AG04450 (cell line): ENCODE data around the gene SF3A1. TPM values are rescaled to one million over a fixed set of nuclear protein-coding genes. Genes with fewer than 3 reads are reported as not detected.

ENCODE experiments used
- CTCF ChIA-PET: fragments of 300-600, 350-600 bp; formaldehyde crosslinking; extraction: SDS; loops from one replicate; lab custom pipeline; 2022; ENCODE audit warnings: antibody characterized with exemption, inconsistent platforms; lab: Charles Lee
- POLR2A ChIA-PET: fragments of 350-600 bp; formaldehyde crosslinking; extraction: SDS; loops from one replicate; lab custom pipeline; 2021; ENCODE audit warnings: antibody characterized with exemption, inconsistent platforms; lab: Yijun Ruan, JAX
- DNase-seq: peaks from one replicate; pipeline ENCODE4 v3.0.0-alpha.2; 2011; ENCODE audit warnings: low read depth, low spot score
- H3K27ac ChIP-seq: one replicate; pipeline ENCODE4 v1.5.1; 2012; ENCODE audit warnings: low read depth, low read length, control low read depth
- H3K27me3 ChIP-seq: one replicate; pipeline ENCODE4 v1.6.0; 2012; ENCODE audit warnings: low read length; ENCODE audit not compliant: control insufficient read depth, insufficient read depth
- H3K4me3 ChIP-seq: 2 replicates; pipeline ENCODE4 v1.5.1; 2011; ENCODE audit warnings: mild to moderate bottlenecking, low read depth, low read length, control low read depth
- H3K9me3 ChIP-seq: 2 replicates; pipeline ENCODE4 v1.5.1; 2012; ENCODE audit warnings: low read length; ENCODE audit not compliant: control insufficient read depth, insufficient read depth
- CTCF ChIP-seq: IDR thresholded peaks from 2 replicates; pipeline ENCODE4 v1.5.1; 2011; ENCODE audit warnings: low read depth, low read length, control low read depth, inconsistent platforms
- polyA plus RNA-seq: library from polyadenylated mRNA; depleted of rRNA; stranded (reverse); fragments of >200 nt; gene quantifications from 2 replicates; pipeline ENCODE4 v1.2.3, GENCODE V29; 2011

Gene SF3A1
- polyA plus RNA-seq, 1 experiment = 53.1 TPM

- Histone ChIP-seq H3K27ac (no peak overlapping the region), H3K27me3 (no peaks in the 10 kb centered on the region), H3K4me3 (no peak overlapping the region), H3K9me3 (no peaks in the 10 kb centered on the region)
- no peak for TF ChIP-seq CTCF
- no peak for DNase-seq
- CTCF ChIA-PET = interaction anchor here (0.8 to 1.0 kb wide), 4 partner anchors 8 to 111 kb away, joined by 3 to 5 read pairs (median 3); partner anchors contain the start of genes CCDC157, SEC14L2 and SF3A1
- POLR2A ChIA-PET = no interaction called here
These were observed 70.9 kb downstream of the SF3A1 start for GRCh38 chr22:30285846-30286200.

DNA sequence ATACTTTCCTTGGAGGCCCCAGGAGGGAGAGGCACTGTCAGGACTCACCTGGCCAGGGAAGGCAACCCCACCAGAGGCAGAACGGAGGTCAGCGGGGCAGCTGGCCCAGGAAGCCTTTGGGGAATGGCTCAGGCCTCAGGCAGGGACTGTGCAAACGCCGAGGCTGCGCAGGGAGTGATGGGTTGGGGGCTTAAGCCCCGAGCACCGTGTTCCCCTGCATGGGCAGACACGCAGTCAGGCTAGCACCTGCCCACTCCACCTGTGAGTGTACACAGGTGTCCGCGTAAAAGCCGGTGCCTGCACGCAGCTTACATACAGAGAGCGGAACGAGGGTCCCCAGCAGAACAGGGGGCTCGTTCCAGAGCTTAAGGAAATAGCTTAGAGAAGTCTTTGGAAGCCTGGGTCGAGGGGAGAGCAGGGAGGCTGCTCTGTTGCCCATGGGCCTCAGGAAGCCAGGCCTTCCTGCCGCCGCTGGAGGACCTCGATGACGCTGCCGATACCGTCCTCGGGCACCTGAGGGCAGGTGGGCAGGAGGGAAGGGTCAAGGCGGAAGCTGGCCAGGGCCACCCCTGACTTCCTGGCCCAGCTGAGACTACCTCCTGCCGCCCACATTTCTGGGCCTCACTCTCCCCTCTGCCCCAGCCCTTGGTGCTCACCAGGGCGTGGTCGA lies 71.4 kb downstream of the SF3A1 start:
- CTCF ChIA-PET = interaction anchor here (0.6 to 1.3 kb wide), 3 partner anchors 25 to 177 kb away, joined by 3 to 5 read pairs (median 5); no protein-coding TSS in a partner anchor
- TF ChIP-seq CTCF = no peak
- no peak overlapping the region for H3K4me3 ChIP-seq
- POLR2A ChIA-PET = no interaction called here
- H3K9me3 ChIP-seq = no peaks in the 10 kb centered on the region
- no peak for DNase-seq
- H3K27me3 ChIP-seq = no peaks in the 10 kb centered on the region
- H3K27ac ChIP-seq = no peak overlapping the region

DNA sequence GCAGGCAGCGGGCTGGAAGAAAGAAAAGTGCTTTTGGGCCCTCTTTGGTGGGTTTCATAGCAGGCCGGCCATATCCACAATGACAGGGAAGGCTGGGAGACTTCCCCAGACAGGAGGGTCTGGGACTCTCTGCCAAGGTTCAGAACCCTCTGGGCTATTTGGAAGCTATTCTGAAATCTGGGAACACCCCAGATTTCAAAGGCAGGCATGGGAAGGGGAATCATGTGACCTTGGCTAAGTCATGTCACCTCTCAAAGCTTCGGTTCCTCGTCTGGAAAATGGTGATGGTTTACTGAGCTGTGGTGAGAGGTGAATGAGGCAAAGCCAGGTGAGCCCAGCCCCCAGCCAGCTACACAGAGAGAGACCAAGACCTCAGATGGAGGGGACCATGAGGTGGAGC lies 72.0 kb downstream of the SF3A1 start:
- no peaks in the 10 kb centered on the region for H3K9me3 ChIP-seq
- ChIA-PET CTCF (interaction anchor here (0.6 to 1.3 kb wide), 2 partner anchors 26 to 176 kb away, joined by 3 to 5 read pairs; no protein-coding TSS in a partner anchor), POLR2A (no interaction called here)
- no peak overlapping the region for H3K27ac ChIP-seq
- no peak overlapping the region for H3K4me3 ChIP-seq
- no peak for TF ChIP-seq CTCF
- H3K27me3 ChIP-seq = no peaks in the 10 kb centered on the region
- DNase-seq = no peak

DNA sequence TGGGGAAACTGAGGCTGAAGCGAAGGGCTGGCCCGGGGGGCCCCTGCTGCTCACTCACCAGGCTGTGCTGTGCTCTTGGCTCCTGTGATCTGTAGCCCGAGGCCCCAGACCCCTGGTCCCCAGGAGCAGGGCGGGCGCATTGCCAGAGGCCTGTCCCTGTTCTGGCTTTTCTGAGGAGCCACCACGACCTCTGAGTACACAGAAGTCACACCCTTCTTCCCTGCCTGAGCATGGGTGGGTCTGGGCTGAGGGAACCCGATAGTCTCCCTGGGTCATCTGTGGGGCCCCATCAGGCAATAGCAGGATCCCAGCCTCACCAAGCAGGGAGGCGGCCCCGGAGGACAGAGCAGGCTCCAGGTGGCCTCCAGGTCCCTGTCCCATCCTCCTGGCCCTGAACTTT lies 72.5 kb downstream of the SF3A1 start:
- Histone ChIP-seq H3K27me3 (no peaks in the 10 kb centered on the region), H3K27ac (no peak overlapping the region), H3K9me3 (no peaks in the 10 kb centered on the region), H3K4me3 (no peak overlapping the region)
- TF ChIP-seq CTCF = no peak
- DNase-seq = no peak
- ChIA-PET POLR2A (no interaction called here), CTCF (interaction anchor here (1.3 to 1.7 kb wide), 2 partner anchors 21 to 176 kb away, joined by 5 to 7 read pairs; no protein-coding TSS in a partner anchor)

DNA sequence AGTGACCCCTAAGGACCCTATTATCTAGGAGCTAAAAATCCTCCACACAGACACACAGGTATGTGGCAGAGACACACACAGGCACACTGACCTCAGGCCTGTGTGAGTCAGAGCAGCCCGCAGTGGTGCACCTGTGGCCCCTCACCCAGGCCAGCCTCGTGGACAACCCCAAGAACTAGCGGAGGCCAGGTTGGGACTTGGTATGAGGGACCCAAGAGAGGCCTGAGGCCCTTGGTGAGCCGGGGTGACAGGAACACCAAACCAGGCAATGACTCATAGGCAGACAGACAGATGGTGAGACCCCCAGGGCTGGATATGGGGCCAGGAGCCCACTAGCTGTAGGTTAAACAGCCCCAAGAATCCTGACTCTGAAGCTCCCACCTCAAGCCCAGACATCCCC lies 73.4 kb downstream of the SF3A1 start:
- DNase-seq = no peak
- ChIA-PET POLR2A (no interaction called here), CTCF (interaction anchor here (1.7 kb wide), 1 partner anchor 20 kb away, joined by 7 read pairs; no protein-coding TSS in a partner anchor)
- Histone ChIP-seq H3K9me3 (no peaks in the 10 kb centered on the region), H3K4me3 (no peak overlapping the region), H3K27me3 (no peaks in the 10 kb centered on the region), H3K27ac (no peak overlapping the region)
- no peak for TF ChIP-seq CTCF
